ENCODE data around the gene LIX1L.
A peak's percentile ranks its signal among the peaks of the same experiment; 100 is the strongest.

DNA sequence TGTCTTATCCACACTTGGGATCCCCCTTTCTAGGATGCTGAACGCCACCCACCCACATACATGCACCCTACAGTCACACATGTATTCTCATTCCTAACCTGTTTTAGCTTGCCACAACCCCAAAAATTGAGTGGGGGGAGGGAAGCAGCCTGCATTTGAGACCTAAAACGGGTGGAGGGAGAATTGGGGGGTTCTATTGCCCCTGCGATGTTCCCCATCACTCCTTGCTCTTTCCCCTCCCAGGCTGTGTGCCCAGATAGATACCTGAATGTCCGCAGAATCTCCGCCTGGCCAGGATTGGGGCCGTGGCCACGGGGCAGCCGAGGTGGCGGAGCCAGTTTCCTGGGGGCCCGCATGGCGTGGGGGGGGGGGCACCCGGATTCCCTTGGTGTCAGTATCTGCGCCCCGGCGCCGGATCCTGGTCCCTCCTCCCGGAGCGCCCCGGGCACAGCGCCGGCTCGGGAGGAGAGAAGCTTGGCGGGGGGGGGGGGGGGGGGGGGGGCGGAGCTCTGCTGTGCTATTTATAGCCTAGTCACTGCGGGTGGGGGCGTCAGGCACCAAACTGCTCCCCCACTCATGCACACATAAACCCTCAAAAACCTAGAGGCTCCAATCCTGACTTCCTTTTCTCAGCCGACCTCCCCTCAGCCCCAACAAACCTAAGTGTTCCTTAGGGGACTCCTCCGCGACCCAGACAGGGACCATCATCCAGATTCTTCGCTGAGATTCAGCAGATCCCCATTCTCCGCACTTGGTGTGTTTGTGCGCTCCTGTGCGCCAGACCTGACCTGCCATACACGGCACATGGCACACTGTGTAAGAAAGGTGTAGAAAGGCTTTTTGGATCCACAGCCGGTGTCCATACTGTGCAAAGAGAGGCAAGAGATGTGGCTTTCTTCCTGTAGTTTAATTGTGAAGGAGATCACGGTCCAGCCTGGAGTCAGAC is 4.6 kb upstream of the LIX1L start:
- TF ChIP-seq, protein P1, sequence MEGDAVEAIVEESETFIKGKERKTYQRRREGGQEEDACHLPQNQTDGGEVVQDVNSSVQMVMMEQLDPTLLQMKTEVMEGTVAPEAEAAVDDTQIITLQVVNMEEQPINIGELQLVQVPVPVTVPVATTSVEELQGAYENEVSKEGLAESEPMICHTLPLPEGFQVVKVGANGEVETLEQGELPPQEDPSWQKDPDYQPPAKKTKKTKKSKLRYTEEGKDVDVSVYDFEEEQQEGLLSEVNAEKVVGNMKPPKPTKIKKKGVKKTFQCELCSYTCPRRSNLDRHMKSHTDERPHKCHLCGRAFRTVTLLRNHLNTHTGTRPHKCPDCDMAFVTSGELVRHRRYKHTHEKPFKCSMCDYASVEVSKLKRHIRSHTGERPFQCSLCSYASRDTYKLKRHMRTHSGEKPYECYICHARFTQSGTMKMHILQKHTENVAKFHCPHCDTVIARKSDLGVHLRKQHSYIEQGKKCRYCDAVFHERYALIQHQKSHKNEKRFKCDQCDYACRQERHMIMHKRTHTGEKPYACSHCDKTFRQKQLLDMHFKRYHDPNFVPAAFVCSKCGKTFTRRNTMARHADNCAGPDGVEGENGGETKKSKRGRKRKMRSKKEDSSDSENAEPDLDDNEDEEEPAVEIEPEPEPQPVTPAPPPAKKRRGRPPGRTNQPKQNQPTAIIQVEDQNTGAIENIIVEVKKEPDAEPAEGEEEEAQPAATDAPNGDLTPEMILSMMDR (IDR thresholded peaks at IDR 0.05 in 4 of 5, conservative IDR thresholded peaks at IDR 0.05 in 1 of 5) = no peak
- peak; percentile 51 to 55 for TF ChIP-seq POLR2A (IDR thresholded peaks at IDR 0.05)
